GM23248 (cell line): ENCODE data around the gene CFC1B.
"Not testable (repeated sequence)": the region's sequence is repeated elsewhere in the genome, so short reads cannot be mapped to it uniquely, and the experiment has no call there.

ENCODE experiments used
- EZH2 ChIP-seq: fragments of 200-600 bp; sonication (generic); IDR thresholded peaks from 2 replicates; pipeline ENCODE4 v1.6.1; 2018; ENCODE audit warnings: antibody characterized with exemption, mild to moderate bottlenecking; ENCODE audit not compliant: insufficient read depth, poor library complexity, severe bottlenecking
- EZH2phosphoT487 ChIP-seq: fragments of 200-600 bp; sonication (generic); IDR thresholded peaks from 2 replicates; pipeline ENCODE4 v1.6.1; 2018; ENCODE audit warnings: antibody characterized with exemption, moderate library complexity, mild to moderate bottlenecking, low read depth; ENCODE audit not compliant: insufficient read depth

GRCh38 chr2:130574230-130574629 is 53.2 kb downstream of the CFC1B start:
- TF ChIP-seq EZH2, EZH2phosphoT487: not testable (repeated sequence)
